OCI-LY3 (cell line): ENCODE results near the gene FAM83E.

ENCODE experiments used
- CTCF ChIP-seq: fragments of 200-600, 300-600 bp; sonication (generic); IDR thresholded peaks from 2 replicates; pipeline ENCODE4 v1.5.1; 2014; ENCODE audit warnings: antibody characterized with exemption, low read length, low read depth
- EZH2phosphoT487 ChIP-seq: fragments of 200-600 bp; shearing (Covaris generic); IDR thresholded peaks from 2 replicates; pipeline ENCODE4 v1.6.1; 2018; ENCODE audit warnings: antibody characterized with exemption, mixed run types, low read depth

GRCh38 chr19:48582168-48582567, 32.7 kb downstream of the FAM83E start:
- TF ChIP-seq EZH2phosphoT487 (no peak), CTCF (no peak)
